Measurements from ENCODE around the gene ARHGAP24. TPM values are rescaled to one million over a fixed set of nuclear protein-coding genes. Genes with fewer than 3 reads are reported as not detected.
A peak's percentile ranks its signal among the peaks of the same experiment; 100 is the strongest.

The ARHGAP24 gene
- total and polyA plus RNA-seq, 12 donors: 6.7 to 35.5 (median 23.9) TPM

GRCh38 chr4:85457752-85458467, 17.0 kb upstream of the ARHGAP24 start:
- no peaks in the 10 kb centered on the region for H3K36me3 ChIP-seq
- peaks cover 0 to 12% (median 0%) of the 10 kb centered on the region in 9 donors for H3K4me1 ChIP-seq
- ATAC-seq (peak in 6 of 8 donors; percentile 42 to 76 (median 60)), DNase-seq (no peak)
- intact Hi-C loops (cut with DNase I): no loop called here
- peak overlapping the region in 1 of 10 donors; percentile 23 for H3K27ac ChIP-seq
- 72 to 74% methylated on average over 5 of the region's 5 CpGs for WGBS, 2 donors
- peaks cover 0 to 8% (median 0%) of the 10 kb centered on the region in 11 donors for H3K9me3 ChIP-seq
- no peak overlapping the region for H3K4me3 ChIP-seq
- TF ChIP-seq CTCF (IDR thresholded peaks at IDR 0.05): no peak
- no peaks in the 10 kb centered on the region for H3K27me3 ChIP-seq

GRCh38 chr4:85459736-85460135, 15.2 kb upstream of the ARHGAP24 start:
- Histone ChIP-seq H3K27me3 (no peaks in the 10 kb centered on the region), H3K4me1 (peaks cover 0 to 12% (median 0%) of the 10 kb centered on the region in 9 donors), H3K27ac (no peak overlapping the region), H3K36me3 (no peaks in the 10 kb centered on the region), H3K4me3 (no peak overlapping the region), H3K9me3 (peaks cover 0 to 8% (median 0%) of the 10 kb centered on the region in 11 donors)
- WGBS, 2 donors: 64 to 85% methylated on average over 1 of the region's 1 CpG
- intact Hi-C loops (cut with DNase I): no loop called here
- ATAC-seq (no peak), DNase-seq (no peak)
- TF ChIP-seq CTCF (IDR thresholded peaks at IDR 0.05): no peak

- Histone ChIP-seq H3K9me3 (no peaks in the 10 kb centered on the region), H3K36me3 (no peaks in the 10 kb centered on the region), H3K27ac (peak overlapping the region in 8 of 10 donors; percentile 79 to 87 (median 84)), H3K4me1 (peaks cover 0 to 25% (median 8%) of the 10 kb centered on the region in 9 donors), H3K27me3 (no peaks in the 10 kb centered on the region), H3K4me3 (peak overlapping the region in 8 of 10 donors; percentile 65 to 82 (median 69))
- TF ChIP-seq CTCF (IDR thresholded peaks at IDR 0.05): no peak
- WGBS, 2 donors: 66 to 70% methylated on average over 4 of the region's 4 CpGs
- intact Hi-C loops (cut with DNase I): loop anchor here in 4 of 10 donors (5.0 to 10.0 kb wide), 4 partner anchors 42 to 273 kb away; no protein-coding TSS in a partner anchor
- DNase-seq: no peak
- no peak for ATAC-seq
These were observed 594 bp upstream of the ARHGAP24 start for GRCh38 chr4:85474356-85474755.

- DNase-seq: peak; percentile 34 to 43
- peak overlapping the region; percentile 30 to 87 (median 84) for H3K27ac ChIP-seq
- H3K9me3 ChIP-seq: no peaks in the 10 kb centered on the region
- no peaks in the 10 kb centered on the region for H3K36me3 ChIP-seq
- H3K4me3 ChIP-seq: peak overlapping the region; percentile 26 to 82 (median 69)
- TF ChIP-seq CTCF (IDR thresholded peaks at IDR 0.05): no peak
- peaks cover 0 to 25% (median 8%) of the 10 kb centered on the region in 9 donors for H3K4me1 ChIP-seq
- intact Hi-C loops (cut with DNase I): loop anchor here in 3 of 10 donors (5.0 to 10.0 kb wide), 3 partner anchors 259 to 272 kb away; no protein-coding TSS in a partner anchor
- H3K27me3 ChIP-seq: no peaks in the 10 kb centered on the region
- ATAC-seq: peak in 1 of 8 donors; percentile 16
- 4% methylated on average over 13 to 14 of the region's 21 CpGs for WGBS, 2 donors
These were observed 782 bp downstream of the ARHGAP24 start for GRCh38 chr4:85475631-85476233.
